ENCODE results near the gene FN3KRP.

GRCh38 chr17:82674656-82675475, 41.6 kb upstream of the FN3KRP start:
- no peak for TF ChIP-seq CTCF (IDR thresholded peaks at IDR 0.05)
- TF ChIP-seq POLR2AphosphoS5 (IDR thresholded peaks at IDR 0.05), result no peak
- TF ChIP-seq EP300 (IDR thresholded peaks at IDR 0.05), result no peak
- no peak for TF ChIP-seq POLR2A (IDR thresholded peaks at IDR 0.05)

Data from stomach (tissue), 4 donors.